ENCODE measurements around the gene PLEKHJ1.
"Not testable (repeated sequence)": the region's sequence is repeated elsewhere in the genome, so short reads cannot be mapped to it uniquely, and the experiment has no call there.

Gene PLEKHJ1

DNA sequence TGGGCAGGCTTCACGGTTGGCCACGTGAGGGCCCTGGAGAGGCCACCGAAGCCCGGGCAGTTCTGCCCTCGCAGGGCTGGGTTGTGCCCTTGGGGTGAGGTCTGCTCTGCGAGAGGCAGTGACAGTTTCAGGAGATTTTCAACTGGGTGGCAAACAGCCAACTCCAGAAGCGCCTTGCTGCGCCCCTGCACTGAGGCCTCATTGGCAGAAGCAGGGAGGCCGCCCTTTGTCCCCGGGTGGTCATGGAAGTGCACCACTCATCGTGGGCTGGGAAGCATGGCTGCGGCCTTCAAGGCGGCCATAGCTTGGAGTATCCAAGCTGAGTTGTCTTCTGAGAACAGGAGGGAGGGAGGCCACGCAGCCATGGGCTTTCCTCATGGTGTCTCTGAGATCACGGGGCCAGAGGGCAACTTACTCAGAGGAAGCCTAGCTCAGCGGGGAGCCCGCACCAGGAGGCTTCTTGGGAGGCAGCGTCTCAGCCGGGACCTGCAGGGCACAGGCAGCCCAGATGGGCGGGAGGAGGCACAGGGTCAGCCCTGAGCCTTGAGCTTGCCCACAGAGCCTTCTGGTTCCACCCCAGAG is 14.8 kb downstream of the PLEKHJ1 start:
- DNase-seq (ENCODE audit: low read depth in 2 of 2): no peak

DNA sequence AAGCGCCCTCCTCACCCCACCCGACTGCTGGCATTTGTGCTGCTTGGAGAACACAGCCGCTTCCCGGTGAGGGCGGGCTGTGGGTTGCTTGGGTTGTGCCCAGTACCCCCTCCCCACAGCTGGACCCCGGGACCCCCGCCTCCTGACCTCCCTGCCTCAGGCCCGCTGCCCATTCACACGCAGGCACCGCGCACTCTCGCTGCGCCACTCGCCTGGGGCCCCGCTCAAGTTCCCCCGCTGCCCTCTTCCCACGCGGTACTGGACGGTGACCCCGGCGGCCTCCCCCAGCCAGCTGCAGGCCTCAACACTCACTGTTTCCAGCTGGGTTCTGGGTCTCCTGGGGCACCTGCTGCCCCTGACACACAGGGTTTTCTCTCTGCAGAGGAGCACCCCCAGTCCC is 16.4 kb downstream of the PLEKHJ1 start:
- no peak for DNase-seq (ENCODE audit: low read depth in 2 of 2)

DNA sequence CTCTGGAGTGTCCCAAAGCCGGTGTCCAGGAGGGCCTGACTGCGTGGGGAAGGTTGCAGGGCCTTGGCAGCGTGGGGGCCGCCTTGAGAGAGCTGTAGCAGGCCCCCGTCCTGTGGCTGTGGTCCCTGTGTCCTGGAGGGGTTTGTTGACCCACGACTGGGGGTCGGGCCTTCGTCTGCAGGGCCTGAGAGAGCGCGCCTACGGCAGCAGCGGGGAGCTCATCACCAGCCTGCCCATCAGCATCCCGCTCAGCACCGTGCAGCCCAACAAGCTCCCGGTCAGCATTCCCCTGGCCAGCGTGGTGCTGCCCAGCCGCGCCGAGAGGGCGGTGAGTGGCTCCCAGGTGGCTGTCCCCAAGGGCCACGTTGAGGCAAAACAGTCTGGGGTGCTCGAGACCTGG is 18.5 kb downstream of the PLEKHJ1 start:
- DNase-seq (ENCODE audit: low read depth in 2 of 2): no peak

DNA sequence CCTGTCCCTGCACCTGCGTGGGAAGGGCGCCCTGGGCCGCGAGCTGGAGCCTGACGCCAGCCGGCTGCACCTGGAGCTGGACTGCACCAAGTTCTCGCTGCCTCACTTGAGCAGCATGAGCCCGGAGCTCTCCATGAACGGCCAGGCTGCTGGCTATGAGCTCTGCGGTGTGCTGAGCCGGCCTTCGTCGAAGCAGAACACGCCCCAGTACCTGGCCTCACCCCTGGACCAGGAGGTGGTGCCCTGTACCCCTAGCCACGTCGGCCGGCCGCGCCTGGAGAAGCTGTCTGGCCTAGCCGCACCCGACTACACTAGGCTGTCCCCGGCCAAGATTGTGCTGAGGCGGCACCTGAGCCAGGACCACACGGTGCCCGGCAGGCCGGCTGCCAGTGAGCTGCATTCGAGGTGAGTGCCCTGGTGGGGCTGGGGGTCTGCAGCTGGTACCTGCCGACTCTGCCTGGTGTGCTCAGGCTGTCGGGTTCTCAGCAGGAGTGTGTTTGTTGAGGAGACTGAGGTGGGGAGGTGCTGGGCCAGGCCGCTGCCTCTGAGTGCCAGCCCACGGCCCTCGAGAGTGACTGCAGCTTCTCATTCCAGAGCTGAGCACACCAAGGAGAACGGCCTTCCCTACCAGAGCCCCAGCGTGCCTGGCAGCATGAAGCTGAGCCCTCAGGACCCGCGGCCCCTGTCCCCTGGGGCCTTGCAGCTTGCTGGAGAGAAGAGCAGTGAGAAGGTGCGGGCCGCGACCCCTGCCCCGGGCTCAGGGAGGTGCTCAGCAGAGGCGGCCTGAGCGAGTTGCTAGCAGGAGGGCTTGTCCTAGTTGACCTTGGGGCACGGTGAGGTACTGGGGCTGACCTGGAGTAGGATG is 19.5 kb downstream of the PLEKHJ1 start:
- no peak for DNase-seq (ENCODE audit: low read depth in 2 of 2)

DNA sequence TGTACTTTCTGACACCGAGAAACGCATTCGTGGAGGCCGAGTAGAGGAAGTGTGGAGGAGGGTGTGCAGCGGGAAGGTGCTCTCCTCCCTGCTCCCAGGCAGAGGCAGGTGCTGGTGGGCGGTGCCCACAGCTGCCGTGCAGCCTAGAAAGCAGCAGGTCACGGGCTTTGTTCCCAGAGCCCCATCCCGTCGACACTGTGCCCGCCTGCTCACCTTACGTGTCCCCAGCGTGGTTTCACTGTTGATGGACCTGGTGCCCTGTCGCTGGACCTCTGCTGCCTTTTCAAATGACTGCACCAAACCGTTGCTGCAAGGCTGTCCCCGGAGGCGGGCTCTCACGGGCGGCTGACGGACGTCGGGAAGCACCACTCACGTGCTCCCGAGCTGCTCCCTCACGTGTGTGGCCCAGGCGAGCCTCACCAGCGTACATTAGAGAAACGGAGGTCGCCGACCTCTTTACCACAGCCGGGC is 20.8 kb downstream of the PLEKHJ1 start:
- no peak for DNase-seq (ENCODE audit: low read depth in 2 of 2)

DNA sequence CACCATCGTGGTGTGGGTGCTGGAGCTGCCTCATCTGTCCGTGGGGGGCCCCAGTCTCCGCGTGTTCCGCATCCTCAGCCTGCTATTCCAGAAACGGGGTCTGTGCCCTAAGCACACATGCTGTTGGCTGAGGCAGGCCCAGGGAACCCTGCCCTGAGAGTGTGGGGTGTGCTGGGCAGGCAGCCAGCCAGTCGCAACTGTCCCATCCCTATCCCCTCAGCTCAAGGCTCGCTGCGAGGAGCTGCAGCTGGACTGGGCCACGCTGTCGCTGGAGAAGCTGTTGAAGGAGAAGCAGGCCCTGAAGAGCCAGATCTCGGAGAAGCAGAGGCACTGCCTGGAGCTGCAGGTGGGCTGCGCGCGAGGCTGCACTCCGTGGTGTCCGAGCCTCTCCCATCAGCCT is 21.9 kb downstream of the PLEKHJ1 start:
- DNase-seq (ENCODE audit: low read depth in 2 of 2): no peak

DNA sequence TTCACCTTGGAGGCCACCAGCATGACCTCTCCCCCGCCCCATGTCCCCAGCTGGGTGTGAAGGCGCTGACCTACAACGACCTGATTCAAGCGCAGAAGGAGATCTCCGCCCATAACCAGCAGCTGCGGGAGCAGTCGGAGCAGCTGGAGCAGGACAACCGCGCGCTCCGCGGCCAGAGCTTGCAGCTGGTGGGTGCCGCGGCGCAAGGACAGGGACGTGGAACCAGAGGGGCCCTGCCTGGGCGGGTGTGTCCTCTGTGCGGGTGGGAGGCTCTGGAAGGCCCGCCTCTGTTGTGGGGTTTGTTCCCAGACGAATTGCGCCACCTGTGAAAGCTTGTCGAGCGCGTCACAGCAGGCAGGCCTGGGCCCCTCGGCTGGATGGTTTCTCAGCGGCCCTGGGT is 22.3 kb downstream of the PLEKHJ1 start:
- DNase-seq (ENCODE audit: low read depth in 2 of 2): no peak

DNA sequence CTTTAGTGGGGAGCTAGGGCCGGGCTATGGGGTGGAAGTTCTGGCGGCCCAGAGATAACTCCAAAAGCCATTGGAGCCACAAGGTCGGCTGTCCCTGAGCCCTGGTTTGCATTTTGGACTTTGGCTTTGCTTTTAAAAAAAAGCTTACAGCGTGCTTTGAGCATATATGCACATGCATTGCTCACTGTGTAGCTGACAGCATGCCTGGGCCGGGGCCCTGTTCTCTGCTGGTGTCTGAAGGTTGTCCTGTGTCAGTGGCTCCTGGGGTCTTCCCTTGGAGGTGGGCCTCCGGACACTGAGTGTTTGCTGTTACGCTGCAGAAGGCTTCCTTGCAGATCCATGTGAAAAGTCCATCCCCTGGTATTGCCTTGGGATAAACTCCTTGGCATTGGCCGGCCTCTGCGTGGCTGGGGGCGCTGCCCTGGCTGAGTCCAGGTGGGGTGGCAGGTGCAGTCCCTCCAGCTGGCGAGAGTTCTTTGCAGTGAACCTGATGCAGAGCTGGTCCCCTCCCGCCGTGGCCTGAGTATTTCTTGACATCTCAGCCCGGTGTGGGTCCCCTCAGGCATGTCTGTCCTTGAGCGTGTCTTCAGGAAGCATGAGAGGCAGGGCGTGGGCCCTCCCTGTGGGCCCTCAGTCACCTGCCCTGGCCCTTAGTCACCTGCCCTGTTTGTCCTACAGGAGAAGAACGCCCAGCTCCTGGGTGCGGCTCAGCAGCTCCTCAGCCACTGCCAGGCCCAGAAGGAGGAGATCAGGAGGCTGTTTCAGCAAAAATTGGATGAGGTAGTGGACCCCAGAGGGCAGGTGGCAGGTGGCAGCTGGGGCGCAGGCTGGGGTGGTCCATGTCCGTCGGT is 23.0 kb downstream of the PLEKHJ1 start:
- DNase-seq (ENCODE audit: low read depth in 2 of 2): no peak

DNA sequence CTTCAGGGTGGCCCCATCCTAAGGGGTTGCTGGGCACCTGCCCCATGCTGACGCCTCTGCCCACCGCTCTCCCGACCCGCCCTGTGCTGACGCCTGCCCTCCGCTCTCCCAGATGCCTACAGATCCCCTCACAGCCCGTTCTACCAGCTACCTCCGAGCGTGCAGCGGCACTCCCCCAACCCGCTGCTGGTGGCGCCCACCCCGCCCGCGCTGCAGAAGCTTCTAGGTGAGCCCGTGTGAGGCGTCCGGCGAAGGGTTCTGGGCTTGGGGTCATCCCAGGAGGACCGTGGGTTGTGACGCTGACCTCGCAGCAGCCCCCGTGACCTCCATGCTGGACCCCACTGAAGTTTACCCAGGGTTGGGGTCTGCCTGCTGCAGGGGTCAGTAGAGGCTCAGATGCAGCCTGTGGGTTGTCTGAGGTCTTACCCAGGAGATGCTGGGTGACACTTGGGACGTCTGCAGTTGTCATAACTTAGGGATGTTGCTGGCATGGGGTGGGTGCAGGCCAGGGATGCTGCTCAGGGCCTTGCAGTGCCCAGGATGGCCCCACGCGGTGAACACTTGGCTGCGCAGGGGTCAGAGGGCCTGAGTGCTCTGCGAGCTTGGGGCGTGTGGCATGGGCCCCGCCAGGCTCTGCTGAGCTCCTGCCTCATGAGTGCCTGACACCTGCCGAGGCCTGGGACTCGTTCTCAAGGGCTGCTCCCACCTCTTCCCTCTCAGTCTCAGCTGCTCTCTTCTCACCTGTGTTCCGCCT is 25.0 kb downstream of the PLEKHJ1 start:
- DNase-seq (ENCODE audit: low read depth in 2 of 2): no peak

DNA sequence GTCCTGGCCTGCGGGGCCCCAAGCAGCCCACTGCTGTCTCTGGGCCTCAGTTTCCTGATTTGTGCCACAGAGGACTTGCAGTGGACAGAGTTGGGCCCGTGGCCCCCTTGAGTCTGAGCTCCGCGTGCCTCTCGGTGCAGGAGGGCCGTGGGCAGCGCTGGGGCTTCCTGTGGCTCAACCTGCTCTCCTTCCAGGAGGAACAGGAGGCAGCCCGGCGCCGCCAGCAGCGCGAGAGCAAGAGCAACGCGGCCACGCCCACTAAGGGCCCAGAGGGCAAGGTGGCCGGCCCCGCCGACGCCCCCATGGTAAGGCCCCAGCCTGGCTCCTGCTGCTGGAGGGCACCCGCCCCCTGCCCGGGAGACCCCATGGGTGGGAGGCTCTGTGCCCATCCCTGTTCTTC is 25.9 kb downstream of the PLEKHJ1 start:
- DNase-seq (ENCODE audit: low read depth in 2 of 2): no peak

DNA sequence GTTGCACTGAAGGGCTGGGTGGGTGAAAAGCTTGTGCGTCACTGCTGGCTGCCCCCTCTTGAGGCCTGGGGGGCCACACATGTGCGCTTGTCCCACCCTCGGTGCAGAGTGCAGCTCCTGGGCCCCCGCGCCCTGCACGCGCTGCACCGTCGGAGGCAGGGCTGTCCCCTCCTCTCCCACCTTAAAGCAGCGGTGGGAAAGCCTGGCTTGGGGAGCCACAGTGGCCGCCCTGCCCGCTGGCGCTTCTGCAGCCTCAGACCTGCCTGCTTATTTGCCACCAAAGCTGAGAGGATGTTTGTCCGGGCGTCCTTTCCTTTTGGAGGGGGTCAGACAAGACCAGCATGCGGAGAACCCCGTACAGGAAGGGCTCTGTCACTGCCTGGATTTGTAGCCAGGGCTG is 26.7 kb downstream of the PLEKHJ1 start:
- no peak for DNase-seq (ENCODE audit: low read depth in 2 of 2)

DNA sequence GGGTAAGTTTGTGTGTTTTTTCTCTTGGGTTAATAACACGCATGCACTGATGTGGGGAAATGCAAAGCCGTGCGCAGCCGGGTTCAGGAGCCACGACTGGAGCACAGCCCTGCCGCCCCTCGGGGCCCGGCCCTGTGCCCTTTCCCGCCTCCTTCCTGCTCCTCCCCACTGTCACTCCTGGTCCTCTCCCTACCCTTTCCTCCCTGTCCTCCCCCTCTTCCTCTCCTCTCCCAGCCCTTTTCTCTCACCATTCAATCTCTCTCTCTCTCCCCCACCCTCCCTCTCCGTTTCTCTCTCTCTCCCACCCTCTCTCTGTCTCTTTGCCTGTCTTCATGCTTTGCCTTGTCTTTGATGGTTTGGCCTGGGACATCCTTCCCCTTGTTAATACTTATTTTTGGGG is 27.2 kb downstream of the PLEKHJ1 start:
- no peak for DNase-seq (ENCODE audit: low read depth in 2 of 2)

DNA sequence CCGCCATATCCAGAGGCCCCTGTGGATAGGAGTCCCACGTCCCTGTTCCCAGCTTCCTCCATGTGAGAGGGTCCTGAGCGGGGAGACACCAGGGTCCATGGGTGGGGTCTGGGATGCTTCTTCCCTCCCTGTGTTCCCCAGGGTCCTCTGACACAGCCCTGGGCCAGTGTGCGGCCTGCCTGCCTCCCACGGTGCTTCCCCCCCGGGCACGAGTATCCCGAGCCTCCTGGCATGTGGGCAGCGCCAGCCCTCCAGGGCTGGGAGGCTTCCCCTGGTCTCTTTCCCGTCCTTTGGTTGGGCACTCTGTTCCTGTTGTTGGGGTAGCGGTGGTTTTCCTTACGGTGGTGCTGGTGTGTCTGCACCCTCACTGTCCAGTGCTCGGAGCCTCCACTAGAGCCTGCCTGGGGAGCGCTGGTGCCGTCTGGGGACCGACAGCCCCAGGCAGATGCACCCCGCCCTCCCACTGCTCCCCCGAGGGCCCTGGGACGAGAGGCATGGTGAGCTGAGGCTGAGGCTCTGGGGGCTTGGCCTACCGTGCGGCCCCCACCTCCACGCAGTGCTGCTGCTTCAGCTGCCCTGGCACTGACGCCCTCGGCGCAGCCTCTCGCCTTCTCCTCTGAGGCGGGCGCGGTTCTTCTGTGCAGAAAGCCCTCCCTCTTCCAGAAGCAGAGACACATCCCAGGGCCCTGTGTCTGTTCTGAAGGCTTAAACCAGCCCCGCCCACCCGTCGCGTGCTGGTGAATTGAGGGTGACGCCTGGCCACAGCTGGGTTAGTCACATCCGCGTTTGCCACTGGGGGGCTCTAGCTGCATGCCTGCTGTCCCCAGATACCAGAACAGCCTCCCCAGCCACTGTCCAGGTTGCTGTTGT is 27.9 kb downstream of the PLEKHJ1 start:
- no peak for DNase-seq (ENCODE audit: low read depth in 2 of 2)

DNA sequence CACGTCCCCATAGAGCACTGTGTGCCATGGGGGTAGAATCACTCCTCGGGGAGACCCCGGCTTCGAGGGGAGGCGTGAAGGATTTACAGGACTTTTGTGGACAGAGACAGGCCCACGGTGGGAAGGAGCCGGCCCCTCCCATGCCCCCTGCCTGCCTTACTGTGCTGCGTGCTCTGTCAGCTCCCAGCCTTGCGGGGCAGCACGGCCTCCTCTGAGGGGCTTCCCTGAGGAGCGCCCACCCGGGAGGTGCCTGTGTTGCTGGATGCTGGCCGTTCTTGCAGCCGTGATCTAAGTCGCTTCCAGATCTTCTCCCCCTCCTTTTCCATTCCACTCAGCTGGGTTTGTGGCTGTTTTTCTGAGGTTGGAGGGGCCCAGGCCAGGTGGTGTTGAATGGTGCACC is 29.1 kb downstream of the PLEKHJ1 start:
- DNase-seq (ENCODE audit: low read depth in 2 of 2): no peak

DNA sequence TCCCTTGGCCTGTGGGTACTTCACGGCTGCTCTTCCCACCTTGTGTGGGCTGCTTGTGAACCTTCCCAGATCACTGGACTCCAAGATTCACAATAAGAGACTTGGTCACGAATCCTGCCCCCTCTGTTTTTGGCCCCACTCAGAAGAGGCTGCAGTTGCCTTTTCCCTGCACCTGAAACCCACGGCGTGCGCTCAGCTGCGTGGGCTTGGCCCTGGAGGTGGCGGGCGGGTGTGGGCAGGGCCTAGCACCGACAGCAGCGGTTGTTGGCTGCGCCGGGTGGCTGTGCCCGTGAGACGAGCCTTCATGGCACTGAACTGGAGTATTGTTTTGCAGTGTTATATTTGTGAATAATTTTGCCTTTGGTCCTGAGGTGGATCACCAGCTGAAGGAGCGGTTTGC is 33.8 kb downstream of the PLEKHJ1 start:
- no peak for DNase-seq (ENCODE audit: low read depth in 2 of 2)

DNA sequence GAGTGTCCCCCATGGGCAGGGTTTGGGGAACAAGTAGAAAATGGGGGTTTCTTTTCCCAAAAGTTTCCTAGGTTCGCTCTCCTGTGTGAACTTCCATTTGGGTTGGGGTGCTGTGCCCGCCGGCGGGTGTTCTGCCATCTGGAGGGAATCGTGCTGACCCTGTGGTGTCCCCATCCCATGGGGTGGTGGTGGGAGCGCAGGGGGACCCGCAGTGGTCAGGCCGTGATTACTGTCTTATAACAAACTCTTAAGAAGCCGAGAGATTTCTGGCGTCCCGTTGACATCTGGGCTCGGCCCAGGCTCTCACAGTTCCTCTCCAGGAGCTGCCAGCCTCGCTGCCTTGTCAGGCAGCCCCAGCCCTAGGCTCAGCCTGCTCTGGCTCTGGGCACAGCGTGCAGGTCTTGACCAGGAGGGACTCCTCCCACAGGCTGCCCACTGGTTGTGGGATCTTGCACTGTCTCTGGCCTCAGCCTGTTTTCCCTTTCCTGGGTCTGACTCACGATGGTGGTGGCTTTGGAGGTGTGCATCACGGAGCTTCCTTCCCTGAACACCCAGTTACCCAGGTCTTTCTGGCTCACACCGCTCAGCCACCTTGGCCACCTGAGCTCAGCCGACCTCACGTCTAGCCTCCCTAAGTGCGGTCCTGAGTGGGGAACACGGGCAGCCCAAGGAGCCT is 34.5 kb downstream of the PLEKHJ1 start:
- no peak for DNase-seq (ENCODE audit: low read depth in 2 of 2)

DNA sequence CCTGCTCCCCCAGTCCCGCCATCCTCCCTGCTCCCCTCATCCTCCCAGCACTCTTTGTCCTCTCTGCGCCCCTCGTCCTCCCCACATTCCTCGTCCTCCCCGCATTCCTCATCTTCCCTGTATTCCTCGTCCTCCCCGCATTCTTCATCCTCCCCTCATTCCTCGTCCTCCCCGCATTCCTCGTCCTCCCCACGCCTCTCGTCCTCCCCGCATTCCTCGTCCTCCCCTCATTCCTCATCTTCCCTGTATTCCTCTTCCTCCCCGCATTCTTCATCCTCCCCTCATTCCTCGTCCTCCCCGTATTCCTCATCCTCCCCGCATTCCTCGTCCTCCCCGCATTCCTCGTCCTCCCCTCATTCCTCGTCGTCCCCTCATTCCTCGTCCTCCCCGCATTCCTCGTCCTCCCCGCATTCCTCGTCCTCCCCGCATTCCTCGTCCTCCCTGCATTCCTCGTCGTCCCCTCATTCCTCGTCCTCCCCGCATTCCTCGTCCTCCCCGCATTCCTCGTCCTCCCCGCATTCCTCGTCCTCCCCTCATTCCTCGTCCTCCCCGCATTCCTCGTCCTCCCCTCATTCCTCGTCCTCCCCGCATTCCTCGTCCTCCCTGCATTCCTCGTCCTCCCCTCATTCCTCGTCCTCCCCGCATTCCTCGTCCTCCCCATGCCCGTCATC is 35.4 kb downstream of the PLEKHJ1 start:
- not testable (repeated sequence) for DNase-seq (ENCODE audit: low read depth in 2 of 2)

DNA sequence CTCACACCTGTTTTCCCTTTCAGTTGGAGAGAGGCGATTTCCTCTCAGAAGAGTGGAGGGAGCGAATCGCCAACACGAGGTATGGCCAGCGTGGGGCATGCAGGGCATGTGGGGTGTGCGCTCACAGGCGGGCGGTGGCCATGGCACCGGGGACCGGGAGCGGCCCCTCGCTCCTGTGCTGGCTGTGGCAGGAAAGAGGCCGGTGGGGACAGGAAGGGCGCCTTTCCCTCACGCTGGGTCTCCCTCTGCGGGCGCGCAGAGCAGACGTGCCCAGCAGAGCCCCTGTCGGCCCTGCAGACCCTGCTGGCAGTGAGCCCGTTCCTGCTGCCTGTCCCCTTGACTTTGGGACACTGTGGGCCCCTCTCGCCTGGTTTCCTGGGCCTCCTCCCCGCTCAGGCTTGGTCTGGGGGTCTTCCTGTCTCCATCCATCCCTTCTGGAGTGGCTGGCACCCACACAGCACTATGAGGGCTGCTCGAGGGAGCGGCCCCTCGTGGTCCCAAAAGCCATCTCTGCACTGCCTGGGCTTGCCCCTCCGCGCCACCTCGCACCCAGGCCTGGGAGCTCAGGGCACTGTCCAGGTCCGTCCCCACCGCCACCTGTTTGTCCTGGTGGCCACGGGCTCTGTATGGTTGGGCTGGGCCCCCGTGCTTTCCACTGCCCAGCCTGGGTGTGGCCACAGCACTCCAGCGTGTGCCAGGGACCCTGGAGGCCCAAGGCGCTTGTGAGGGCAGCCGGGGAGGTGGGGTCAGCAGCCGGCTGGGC is 36.1 kb downstream of the PLEKHJ1 start:
- DNase-seq (ENCODE audit: low read depth in 2 of 2): no peak

DNA sequence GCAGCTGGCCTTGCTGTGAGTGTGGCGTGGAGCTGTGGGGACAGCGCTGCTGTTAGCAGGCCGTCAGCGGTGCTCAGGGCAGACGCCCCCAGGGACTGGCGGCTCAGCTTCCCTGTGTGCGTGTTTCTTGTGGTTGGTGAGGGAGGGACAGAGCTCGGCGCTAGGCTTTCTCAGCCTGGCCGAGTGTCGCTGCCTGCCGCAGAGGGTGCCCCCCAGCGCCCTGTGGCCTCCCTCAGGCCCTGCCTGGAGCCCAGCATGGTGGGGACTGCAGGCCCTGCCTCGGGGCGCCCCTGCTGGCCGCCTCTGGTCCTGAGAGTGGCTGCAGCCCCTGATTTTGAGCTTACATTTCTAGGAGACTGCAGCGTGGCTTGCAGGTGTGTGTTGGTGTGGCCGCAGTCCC is 36.9 kb downstream of the PLEKHJ1 start:
- DNase-seq (ENCODE audit: low read depth in 2 of 2): no peak
